ENCODE data around the gene KDM2B.

The KDM2B gene

GRCh38 chr12:121560392-121561008, 20.3 kb downstream of the KDM2B start:
- no peak for DNase-seq

DNA sequence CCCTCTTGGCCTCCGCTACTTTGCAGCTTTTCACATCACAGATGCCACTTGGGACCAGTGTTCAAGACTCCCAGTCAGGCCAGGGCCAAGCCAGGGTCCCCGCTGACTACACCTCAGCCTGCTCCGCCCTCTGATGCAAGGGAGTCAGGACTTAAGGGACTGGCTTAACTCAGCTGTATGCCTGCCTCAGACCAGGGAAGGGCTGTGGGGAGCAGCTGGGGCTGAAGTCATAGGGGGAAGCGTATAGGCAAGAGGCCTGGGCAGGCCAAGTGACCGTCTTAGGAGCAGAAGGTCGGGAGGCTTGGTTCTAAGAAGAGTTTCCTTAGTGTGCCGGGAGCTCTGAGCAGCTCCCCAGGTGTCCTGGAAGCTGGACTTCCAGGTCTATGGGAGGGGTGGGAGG, 21.9 kb downstream of the KDM2B start:
- DNase-seq, result no peak

- DNase-seq, result no peak
These were observed 29.7 kb downstream of the KDM2B start for GRCh38 chr12:121550974-121551634.

DNA sequence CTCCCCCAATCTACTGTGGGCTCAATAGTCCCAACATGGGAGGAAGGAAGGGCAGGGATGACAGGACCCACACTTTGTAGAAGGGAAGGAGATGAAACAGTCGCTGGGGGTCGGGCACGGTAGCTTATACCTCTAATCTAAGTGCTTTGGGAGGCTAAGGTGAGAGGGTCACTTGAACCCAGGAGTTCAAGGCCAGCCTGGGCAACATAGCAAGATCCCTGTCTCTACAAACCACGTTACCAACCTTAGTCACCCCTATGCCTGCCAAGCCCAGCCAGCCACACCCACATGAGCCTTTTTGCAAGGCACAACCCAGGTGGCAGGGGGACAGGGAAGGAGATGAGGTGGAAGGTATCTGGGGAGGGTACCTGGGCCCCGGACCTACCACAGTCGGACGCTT, 31.7 kb downstream of the KDM2B start:
- no peak for DNase-seq

DNA sequence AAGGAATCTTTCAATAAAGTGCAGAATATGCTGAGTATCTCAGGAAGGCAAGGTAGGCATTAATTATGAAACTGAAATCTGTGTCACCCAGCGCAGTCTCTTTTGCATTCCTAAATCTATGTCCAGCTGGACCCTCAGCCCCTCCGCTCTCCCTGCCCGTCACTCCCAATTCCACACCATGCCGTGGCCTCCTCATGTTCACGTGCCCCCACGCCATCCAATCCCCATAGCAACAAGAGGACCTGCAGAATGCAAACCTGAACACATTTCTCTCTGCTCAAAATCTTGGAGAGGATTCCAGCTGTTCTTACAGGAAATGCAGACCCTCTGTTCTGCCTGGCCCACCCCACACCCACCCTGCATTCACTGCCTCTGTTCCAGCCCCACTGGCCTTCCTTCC, 35.3 kb downstream of the KDM2B start:
- no peak for DNase-seq

GRCh38 chr12:121543786-121544185, 37.0 kb downstream of the KDM2B start:
- no peak for DNase-seq

GRCh38 chr12:121539908-121540307, 40.9 kb downstream of the KDM2B start:
- no peak for DNase-seq

- peak; percentile 28 for DNase-seq
These were observed 42.1 kb downstream of the KDM2B start for GRCh38 chr12:121538699-121539061.

DNA sequence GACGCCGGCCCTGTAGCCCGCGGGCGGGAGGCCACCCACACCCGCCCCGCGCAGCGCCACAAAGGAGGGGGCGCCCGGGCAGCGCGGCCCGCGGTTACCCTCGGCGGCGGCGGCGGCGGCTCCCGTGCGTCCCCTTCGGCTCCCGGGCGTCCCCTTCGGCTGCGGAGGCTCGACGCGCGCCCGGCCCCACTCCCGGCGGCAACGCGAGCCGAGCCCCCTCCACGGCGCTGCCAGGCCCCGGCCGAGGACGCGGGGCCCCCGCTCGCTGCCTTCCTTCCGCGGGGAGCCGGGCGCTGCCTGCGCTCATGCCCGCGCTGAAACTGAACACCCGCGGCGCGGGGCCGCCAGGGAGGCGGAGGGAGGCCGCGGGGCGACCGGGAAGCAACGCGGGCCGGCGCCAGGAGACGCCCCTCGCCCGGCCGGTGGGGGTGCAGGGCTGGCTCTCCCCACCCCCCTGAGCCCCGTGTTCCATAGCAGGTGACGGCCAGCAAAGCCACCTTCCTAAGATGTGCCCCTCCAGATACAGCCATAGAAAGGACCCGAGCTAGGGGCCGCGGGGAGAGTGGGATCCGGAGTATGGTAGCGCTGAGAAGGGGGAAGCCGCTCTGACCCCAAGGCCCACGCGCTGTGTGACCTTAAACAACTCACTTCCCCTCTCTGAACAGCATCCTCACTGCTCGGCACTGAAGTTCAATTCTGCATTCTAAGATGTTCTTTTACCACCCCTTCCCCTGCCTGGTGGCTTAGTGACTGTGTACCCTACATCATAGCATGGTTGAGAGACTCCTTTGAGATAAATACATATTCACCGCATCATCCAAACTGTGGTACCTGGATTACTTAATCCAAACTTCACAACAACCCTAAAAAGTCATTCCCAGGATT, 42.8 kb downstream of the KDM2B start:
- no peak for DNase-seq

- peak; percentile 77 for DNase-seq
These were observed 43.7 kb downstream of the KDM2B start for GRCh38 chr12:121536899-121537813.

DNA sequence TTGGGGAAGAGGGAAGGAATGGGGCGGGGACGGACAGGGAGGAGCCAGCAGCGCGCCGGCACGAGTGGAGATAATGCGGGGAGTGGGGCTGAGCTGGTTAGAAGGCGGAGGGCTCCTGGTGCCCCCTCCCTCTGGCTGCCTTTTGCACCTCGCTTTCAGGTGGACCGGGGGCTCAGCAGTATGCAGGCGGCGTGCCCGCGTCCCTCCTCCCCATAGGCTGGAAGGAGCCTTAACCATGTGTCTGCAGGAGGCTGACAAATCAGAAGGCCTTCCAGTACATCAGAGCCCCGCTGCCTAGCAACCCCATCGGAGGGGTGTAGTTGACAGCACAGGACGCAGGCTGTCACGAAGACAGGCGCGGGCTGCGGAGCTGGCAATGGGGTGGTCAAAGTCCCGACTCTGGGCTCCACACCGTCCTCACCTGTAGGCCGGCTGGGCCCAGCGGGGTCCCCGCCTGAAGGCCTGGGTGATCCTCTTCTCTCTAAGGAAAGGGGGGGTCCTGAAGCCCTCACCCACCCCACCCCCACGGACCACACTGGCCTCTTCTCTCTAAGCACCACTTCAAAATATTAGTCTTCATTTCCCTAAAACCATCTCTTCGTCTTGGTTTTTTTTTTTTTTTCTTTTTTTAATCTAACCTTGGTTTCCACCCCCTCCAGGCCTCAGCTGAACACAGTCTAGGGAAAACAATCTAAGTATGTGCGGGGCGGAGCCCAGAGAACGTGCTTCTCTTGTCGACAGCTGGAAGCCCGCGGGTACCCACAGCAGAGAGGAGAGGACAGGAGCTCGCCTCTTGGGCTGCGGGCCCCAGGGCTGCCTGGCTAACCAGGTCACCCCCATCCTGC, 44.5 kb downstream of the KDM2B start:
- peak; percentile 90 for DNase-seq

- no peak for DNase-seq
These were observed 45.4 kb downstream of the KDM2B start for GRCh38 chr12:121535150-121536053.

GRCh38 chr12:121534495-121535148, 46.2 kb downstream of the KDM2B start:
- no peak for DNase-seq

- DNase-seq, result no peak
These were observed 47.3 kb downstream of the KDM2B start for GRCh38 chr12:121533394-121534090.

DNA sequence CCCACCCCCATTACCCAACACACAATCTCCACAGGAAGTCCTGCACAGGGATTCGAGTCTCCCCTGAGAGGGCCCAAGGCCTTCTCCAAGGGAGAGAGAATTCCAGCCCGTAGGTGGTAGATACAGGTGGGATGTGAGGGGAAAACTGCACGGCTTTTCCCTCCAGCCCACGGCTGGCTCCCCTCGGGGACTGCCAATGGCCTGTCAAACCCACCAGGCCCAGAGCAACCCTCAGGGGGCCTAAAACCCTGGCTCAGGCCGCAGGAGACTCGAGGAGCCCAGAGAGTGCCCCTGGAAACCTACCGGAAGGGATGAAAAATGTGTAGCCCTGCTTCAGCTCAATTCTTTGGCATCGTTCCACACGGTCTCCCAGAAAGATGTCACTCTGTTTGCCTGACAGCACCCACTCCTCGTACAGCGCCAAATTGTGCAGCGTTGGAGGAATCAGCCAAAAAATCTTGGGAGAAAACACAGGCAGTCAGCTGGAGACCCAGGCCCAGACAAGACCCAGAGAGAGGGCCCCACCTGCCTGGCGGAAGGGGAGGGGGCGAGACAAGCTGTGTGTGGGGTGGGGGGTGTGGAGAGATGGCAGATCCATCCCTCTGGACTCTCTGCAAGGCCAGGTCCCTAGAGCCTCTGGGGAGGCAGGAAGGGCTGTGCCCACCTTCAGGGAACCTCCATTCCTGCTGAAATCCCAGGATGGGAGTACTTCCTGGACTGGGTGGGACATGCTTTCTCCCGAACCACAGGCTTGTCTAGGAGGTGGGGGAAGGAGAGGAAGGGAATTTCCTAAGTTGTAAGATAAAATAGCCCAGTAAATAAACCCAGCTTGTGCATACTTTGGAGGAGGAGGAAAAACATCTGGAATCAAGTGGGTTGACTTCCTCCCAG, 48.1 kb downstream of the KDM2B start:
- no peak for DNase-seq

- no peak for DNase-seq
These were observed 49.5 kb downstream of the KDM2B start for GRCh38 chr12:121531356-121531750.

DNA sequence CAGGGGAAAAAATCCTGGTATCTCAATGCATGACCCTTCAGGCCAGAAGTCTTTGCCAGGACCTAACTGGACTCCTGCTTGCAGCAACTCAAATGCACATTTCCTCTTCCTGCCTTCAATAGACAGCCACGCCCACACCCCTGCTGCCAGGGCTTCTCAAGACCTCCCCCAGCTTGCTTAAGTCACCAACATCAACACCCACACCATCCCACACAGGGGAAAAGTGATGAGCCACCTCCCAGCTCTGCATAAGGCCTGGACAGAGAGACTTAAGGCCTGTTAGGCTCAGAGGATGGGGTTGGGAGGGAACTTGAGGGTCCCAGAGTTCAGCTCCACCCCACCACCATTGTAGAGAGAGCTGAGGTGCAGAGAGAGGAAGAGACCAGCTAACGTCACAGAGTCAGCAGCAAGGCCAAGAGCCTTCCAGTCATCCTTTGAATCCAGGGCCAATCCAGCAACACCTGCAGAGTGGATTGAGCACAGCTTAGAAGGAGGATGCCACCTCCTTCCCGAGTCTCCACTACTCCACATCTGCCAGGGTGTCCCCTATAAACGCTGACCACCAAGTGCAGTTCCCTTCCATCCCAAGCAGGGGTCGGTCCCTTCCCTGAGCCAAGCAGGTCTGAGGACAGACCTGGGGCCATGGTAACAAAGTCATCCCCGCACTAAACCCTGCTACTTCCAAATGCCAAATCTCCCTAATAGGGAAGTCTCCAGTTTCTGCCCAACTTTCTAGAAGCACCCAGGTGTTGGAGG, 50.0 kb downstream of the KDM2B start:
- no peak for DNase-seq

DNA sequence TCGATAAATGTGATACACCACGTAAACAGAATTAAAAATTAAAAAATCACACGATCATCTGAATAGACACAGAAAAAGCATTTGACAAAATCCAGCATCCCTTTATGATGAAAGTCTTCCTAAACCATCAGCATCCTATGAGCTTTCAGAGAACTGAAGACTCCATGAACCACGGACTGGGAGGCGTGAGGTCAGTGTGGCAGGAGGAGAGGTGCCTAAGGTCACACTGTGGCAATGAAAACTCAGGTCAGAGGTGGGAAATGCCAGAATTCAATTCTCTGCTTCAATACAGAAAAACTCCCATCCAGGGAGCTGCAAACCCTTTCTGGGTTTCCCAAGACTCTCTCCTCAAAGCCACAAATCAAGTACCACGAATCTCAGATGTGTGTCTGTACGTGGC, 51.6 kb downstream of the KDM2B start:
- DNase-seq, result no peak

Data from NCI-H1105 treated with DMSO at 0.1 percent for 48 hours (cell line).